Sigmoid colon (tissue), 4 donors: ENCODE data around the gene KDM1A.

Experiments used
- POLR2AphosphoS5 ChIP-seq, 4 donors: sonication (generic); formaldehyde crosslinking; IDR thresholded peaks; one replicate each; pipeline ENCODE4 v1.6.1; 2017; ENCODE audit warnings: antibody characterized with exemption in 4 of 4
- TF ChIP-seq, protein P1 (sequence below), 4 experiments: fragments of 450-650 bp in 3 of 4; fragments of 200-600 bp in 1 of 4; IDR thresholded peaks; one replicate each; pipeline ENCODE4 v1.5.1; 2016 to 2019; ENCODE audit warnings: antibody characterized with exemption in 4 of 4, mild to moderate bottlenecking in 3 of 4, moderate library complexity in 2 of 4

DNA sequence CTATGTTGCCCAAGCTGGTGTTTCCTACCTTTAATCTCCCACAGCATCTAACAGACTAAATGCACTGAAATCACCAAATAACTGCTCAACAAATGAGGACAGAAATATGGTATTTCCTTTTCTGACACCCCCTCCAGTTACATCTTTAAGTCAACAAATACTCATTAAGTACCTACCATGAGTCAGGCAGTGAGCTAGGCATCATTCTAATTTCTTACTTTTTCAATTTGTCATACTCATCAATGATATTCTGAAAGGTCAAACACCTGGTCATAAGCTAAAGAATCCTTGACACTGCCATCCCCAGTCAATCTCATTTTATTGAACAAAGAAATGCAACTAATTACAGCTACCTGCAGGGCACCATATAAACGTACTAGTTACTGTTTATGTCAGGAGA is 112.8 kb downstream of the KDM1A start:
- TF ChIP-seq, protein P1, sequence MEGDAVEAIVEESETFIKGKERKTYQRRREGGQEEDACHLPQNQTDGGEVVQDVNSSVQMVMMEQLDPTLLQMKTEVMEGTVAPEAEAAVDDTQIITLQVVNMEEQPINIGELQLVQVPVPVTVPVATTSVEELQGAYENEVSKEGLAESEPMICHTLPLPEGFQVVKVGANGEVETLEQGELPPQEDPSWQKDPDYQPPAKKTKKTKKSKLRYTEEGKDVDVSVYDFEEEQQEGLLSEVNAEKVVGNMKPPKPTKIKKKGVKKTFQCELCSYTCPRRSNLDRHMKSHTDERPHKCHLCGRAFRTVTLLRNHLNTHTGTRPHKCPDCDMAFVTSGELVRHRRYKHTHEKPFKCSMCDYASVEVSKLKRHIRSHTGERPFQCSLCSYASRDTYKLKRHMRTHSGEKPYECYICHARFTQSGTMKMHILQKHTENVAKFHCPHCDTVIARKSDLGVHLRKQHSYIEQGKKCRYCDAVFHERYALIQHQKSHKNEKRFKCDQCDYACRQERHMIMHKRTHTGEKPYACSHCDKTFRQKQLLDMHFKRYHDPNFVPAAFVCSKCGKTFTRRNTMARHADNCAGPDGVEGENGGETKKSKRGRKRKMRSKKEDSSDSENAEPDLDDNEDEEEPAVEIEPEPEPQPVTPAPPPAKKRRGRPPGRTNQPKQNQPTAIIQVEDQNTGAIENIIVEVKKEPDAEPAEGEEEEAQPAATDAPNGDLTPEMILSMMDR (IDR thresholded peaks at IDR 0.05), result no peak
- TF ChIP-seq POLR2AphosphoS5 (IDR thresholded peaks at IDR 0.05), result no peak
